Stromal cell of bone marrow (primary cell): ENCODE results near the gene MLX.
"Not testable (repeated sequence)": the region's sequence is repeated elsewhere in the genome, so short reads cannot be mapped to it uniquely, and the experiment has no call there.

Source experiments
- DNase-seq: peaks from one replicate; pipeline ENCODE4 v3.0.0-alpha.2; 2012; ENCODE audit warnings: low read depth

The MLX gene

GRCh38 chr17:42555122-42555622 lies 11.7 kb upstream of the MLX start:
- no peak for DNase-seq

- not testable (repeated sequence) for DNase-seq
These were observed 10.8 kb upstream of the MLX start for GRCh38 chr17:42555961-42556617.

GRCh38 chr17:42559075-42559474 lies 7.8 kb upstream of the MLX start:
- DNase-seq, result no peak

GRCh38 chr17:42560246-42560645 lies 6.7 kb upstream of the MLX start:
- no peak for DNase-seq

GRCh38 chr17:42561897-42562387 lies 5.0 kb upstream of the MLX start, which contains the start of gene COASY:
Gene COASY, plus strand, starts transcription at chr17:42562148. Its CDS starts 475 bp downstream, at chr17:42562623.
- peak; percentile 97 for DNase-seq

GRCh38 chr17:42562388-42563142 lies 4.3 kb upstream of the MLX start:
- DNase-seq, result no peak

GRCh38 chr17:42563143-42563509 lies 3.8 kb upstream of the MLX start:
- DNase-seq, result no peak

GRCh38 chr17:42563543-42563942 lies 3.4 kb upstream of the MLX start:
- no peak for DNase-seq

- DNase-seq, result no peak
These were observed 3.0 kb upstream of the MLX start for GRCh38 chr17:42563950-42564349.

- DNase-seq, result no peak
These were observed 1.9 kb upstream of the MLX start for GRCh38 chr17:42564815-42565522.

- DNase-seq, result no peak
These were observed 1.2 kb upstream of the MLX start for GRCh38 chr17:42565523-42566214.

GRCh38 chr17:42566215-42566882 lies 551 bp upstream of the MLX start:
- DNase-seq, result no peak

GRCh38 chr17:42568341-42569111 lies 1.6 kb downstream of the MLX start:
- DNase-seq, result no peak

GRCh38 chr17:42571435-42572225 lies 4.7 kb downstream of the MLX start:
- no peak for DNase-seq

- no peak for DNase-seq
These were observed 6.2 kb downstream of the MLX start for GRCh38 chr17:42573095-42573494.

GRCh38 chr17:42574463-42574862 lies 7.6 kb downstream of the MLX start:
- DNase-seq, result no peak

- no peak for DNase-seq
These were observed 10.2 kb downstream of the MLX start for GRCh38 chr17:42577140-42577531.

GRCh38 chr17:42577532-42578281 lies 10.8 kb downstream of the MLX start, which contains the start of gene PSMC3IP:
Gene PSMC3IP, minus strand, starts transcription at chr17:42577729. Its CDS starts 43 bp downstream, at chr17:42577686.
- DNase-seq, result peak; percentile 93

- DNase-seq, result no peak
These were observed 11.5 kb downstream of the MLX start for GRCh38 chr17:42578282-42578869.
